HepG2 (cell line): ENCODE data around the gene RNF123. TPM values are rescaled to one million over a fixed set of nuclear protein-coding genes. Genes with fewer than 3 reads are reported as not detected.
A peak's percentile ranks its signal among the peaks of the same experiment; 100 is the strongest.

ENCODE experiments used
- GABPB1 ChIP-seq: IDR thresholded peaks from 2 replicates; pipeline ENCODE4 v1.6.1; 2016; ENCODE audit warnings: mild to moderate bottlenecking, missing genetic modification reagents, moderate library complexity, missing compliant biosample characterization
- JUNB ChIP-seq: sonication (generic); formaldehyde crosslinking; IDR thresholded peaks from 2 replicates; pipeline ENCODE4 v1.8.0; 2022; ENCODE audit warnings: missing genetic modification reagents, mild to moderate bottlenecking, borderline replicate concordance
- MATR3 ChIP-seq: sonication (generic); formaldehyde crosslinking; IDR thresholded peaks from 2 replicates; pipeline ENCODE4 v1.4.0; 2020; ENCODE audit warnings: missing genetic modification reagents
- NCOA1 ChIP-seq: sonication (generic); formaldehyde crosslinking; IDR thresholded peaks from 2 replicates; pipeline ENCODE4 v1.9.0; 2021; ENCODE audit warnings: missing genetic modification reagents
- NR2F6 ChIP-seq, 2 experiments: IDR thresholded peaks; 2 replicates each; pipeline ENCODE4 v1.6.1; 2016; ENCODE audit warnings: antibody characterized with exemption in 1 of 2, mild to moderate bottlenecking in 1 of 2
- RARG ChIP-seq: sonication (generic); formaldehyde crosslinking; IDR thresholded peaks from 2 replicates; pipeline ENCODE4 v1.4.0; 2020; ENCODE audit warnings: low read depth, mild to moderate bottlenecking, missing genetic modification reagents
- RBM39 ChIP-seq: fragments of 200-400 bp; formaldehyde crosslinking; IDR thresholded peaks from one replicate; pipeline ENCODE4 v1.6.1; 2018; ENCODE audit warnings: antibody characterized with exemption, mild to moderate bottlenecking, low read depth, low read length; ENCODE audit not compliant: poor library complexity, severe bottlenecking
- RELA ChIP-seq: sonication (generic); formaldehyde crosslinking; IDR thresholded peaks from 2 replicates; pipeline ENCODE4 v1.4.0; 2020; ENCODE audit warnings: missing genetic modification reagents
- U2AF1 ChIP-seq: fragments of 200-400 bp; formaldehyde crosslinking; optimal IDR thresholded peaks from 2 replicates; pipeline ENCODE3; 2017; ENCODE audit warnings: mild to moderate bottlenecking, low read depth, low read length
- ZFY ChIP-seq: sonication (generic); formaldehyde crosslinking; IDR thresholded peaks from 2 replicates; pipeline ENCODE4 v1.4.0; 2020; ENCODE audit warnings: missing genetic modification reagents
- ZMYM2 ChIP-seq: sonication (generic); formaldehyde crosslinking; IDR thresholded peaks from 2 replicates; pipeline ENCODE4 v1.8.0; 2022; ENCODE audit warnings: mild to moderate bottlenecking, missing genetic modification reagents
- ZNF264 ChIP-seq: sonication (generic); formaldehyde crosslinking; IDR thresholded peaks from 2 replicates; pipeline ENCODE4 v1.4.0; 2020; ENCODE audit warnings: missing genetic modification reagents
- ZNF703 ChIP-seq: sonication (generic); formaldehyde crosslinking; IDR thresholded peaks from 2 replicates; pipeline ENCODE4 v1.5.1; 2020; ENCODE audit warnings: missing genetic modification reagents, mild to moderate bottlenecking, moderate library complexity, borderline replicate concordance
- ZNF792 ChIP-seq: IDR thresholded peaks from 2 replicates; pipeline ENCODE4 v1.6.1; 2016
- polyA plus RNA-seq, 8 experiments: library from polyadenylated mRNA; depleted of rRNA in 3 of 8; stranded (reverse) in 7 of 8; unstranded in 1 of 8; fragments of >200 nt; fragmentation: Illumina TruSeq in 4 of 8; extraction: Trizol in 4 of 8; gene quantifications; 2 replicates each; pipeline versions ENCODE4 v1.2.1 to v1.2.3, GENCODE V29; 2011 to 2016; ENCODE audit warnings: low read depth in 4 of 8, missing spikeins in 1 of 8, mixed read lengths in 1 of 8; ENCODE audit not compliant: insufficient read depth in 1 of 8
- total RNA-seq, 5 experiments: library from RNA; depleted of rRNA; stranded (reverse); fragments of >200 nt; fragmentation: Illumina TruSeq; extraction: Trizol; gene quantifications; 2 replicates each; pipeline ENCODE4 v1.2.3, GENCODE V29; 2016; ENCODE audit warnings: low read depth in 1 of 5
- TF ChIP-seq, protein P1 (sequence below): sonication (generic); formaldehyde crosslinking; IDR thresholded peaks from 2 replicates; pipeline ENCODE4 v1.5.0; 2020; ENCODE audit warnings: missing genetic modification reagents
- TF ChIP-seq, protein P2 (sequence below): sonication (generic); formaldehyde crosslinking; IDR thresholded peaks from 2 replicates; pipeline ENCODE4 v1.8.1; 2022; ENCODE audit warnings: mild to moderate bottlenecking, missing genetic modification reagents
- TF ChIP-seq, protein P3 (sequence below): sonication (generic); formaldehyde crosslinking; IDR thresholded peaks from 2 replicates; pipeline ENCODE4 v1.5.0; 2020; ENCODE audit warnings: missing genetic modification reagents
- TF ChIP-seq, protein P4 (sequence below): sonication (generic); formaldehyde crosslinking; IDR thresholded peaks from 2 replicates; pipeline ENCODE4 v1.4.0; 2020; ENCODE audit warnings: missing genetic modification reagents
- TF ChIP-seq, protein P5 (sequence below): sonication (generic); formaldehyde crosslinking; IDR thresholded peaks from 2 replicates; pipeline ENCODE4 v1.8.1; 2022; ENCODE audit warnings: low read depth, mild to moderate bottlenecking, missing genetic modification reagents
- TF ChIP-seq, protein P6 (sequence below): IDR thresholded peaks from 2 replicates; pipeline ENCODE4 v1.6.1; 2018; ENCODE audit warnings: missing genetic modification reagents, mild to moderate bottlenecking, missing compliant biosample characterization

Gene RNF123
- total and polyA plus RNA-seq, 2 of the 13 experiments (the other 11 are each of a cell fraction or from before 2014, with no cell fraction given): 29.9 to 82.2 TPM

DNA sequence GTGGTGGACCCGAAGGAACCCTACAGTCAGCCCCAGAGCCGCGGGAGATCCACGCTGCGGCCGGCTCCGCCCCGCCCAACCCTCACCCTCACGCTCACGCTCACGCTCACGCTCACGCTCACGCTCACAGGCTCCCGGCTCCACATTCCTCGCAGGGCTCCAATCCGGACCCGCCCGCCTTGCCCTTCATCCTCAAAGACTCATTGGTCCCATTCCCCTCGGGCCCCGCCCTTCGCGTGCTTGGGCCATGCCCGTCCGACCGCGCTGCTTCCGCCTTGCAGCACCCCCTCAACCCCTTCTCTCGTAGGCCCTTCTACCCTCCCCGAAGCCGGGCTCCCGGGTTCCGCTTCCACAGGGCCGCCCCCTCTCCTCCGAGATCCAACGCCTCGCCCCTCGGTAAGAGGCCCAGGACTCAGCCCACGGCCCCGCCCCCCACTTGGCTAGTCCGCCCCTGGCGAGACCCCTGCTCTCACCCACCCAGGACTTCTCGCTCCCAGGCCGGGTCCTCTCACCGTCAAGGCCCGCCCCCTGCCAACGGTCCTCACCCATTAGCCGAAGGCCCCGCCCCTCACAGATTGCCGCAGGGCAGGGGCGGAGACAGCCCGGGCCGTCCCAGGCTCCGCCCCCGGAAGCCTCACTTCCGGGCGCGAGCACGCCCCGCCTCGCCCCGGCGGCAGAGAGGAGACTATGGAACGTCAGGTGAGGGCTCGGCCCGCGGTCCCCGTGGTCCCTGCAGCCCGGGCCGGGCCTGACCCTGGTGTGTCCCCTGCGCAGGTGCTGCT is 15.5 kb upstream of the RNF123 start, which contains the start of gene APEH (continued):
- no peak for TF ChIP-seq NR2F6 (IDR thresholded peaks at IDR 0.05)
- TF ChIP-seq NR2F6 (CRISPR knock-in tag; IDR thresholded peaks at IDR 0.05): no peak; the same call in 1 of the 2 replicates
- TF ChIP-seq RARG (CRISPR knock-in tag): no peak
- no peak for TF ChIP-seq ZNF264 (CRISPR knock-in tag)
- no peak for TF ChIP-seq ZNF792 (CRISPR knock-in tag)
- TF ChIP-seq GABPB1 (CRISPR knock-in tag): peak; percentile 93
- TF ChIP-seq, protein P1, sequence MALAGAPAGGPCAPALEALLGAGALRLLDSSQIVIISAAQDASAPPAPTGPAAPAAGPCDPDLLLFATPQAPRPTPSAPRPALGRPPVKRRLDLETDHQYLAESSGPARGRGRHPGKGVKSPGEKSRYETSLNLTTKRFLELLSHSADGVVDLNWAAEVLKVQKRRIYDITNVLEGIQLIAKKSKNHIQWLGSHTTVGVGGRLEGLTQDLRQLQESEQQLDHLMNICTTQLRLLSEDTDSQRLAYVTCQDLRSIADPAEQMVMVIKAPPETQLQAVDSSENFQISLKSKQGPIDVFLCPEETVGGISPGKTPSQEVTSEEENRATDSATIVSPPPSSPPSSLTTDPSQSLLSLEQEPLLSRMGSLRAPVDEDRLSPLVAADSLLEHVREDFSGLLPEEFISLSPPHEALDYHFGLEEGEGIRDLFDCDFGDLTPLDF (CRISPR knock-in tag): peak; percentile 27; the same call in 1 of the 2 replicates
- TF ChIP-seq, protein P2, sequence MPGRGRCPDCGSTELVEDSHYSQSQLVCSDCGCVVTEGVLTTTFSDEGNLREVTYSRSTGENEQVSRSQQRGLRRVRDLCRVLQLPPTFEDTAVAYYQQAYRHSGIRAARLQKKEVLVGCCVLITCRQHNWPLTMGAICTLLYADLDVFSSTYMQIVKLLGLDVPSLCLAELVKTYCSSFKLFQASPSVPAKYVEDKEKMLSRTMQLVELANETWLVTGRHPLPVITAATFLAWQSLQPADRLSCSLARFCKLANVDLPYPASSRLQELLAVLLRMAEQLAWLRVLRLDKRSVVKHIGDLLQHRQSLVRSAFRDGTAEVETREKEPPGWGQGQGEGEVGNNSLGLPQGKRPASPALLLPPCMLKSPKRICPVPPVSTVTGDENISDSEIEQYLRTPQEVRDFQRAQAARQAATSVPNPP (CRISPR knock-in tag): peak; percentile 49; the same call in 1 of the 2 replicates
- 0 out of 2 replicates have a peak, but pooled peaks have one; percentile 44 for TF ChIP-seq ZNF703
- TF ChIP-seq RELA (CRISPR knock-in tag): no peak; the same call in 1 of the 2 replicates
- TF ChIP-seq U2AF1: no peak
- TF ChIP-seq, protein P3, sequence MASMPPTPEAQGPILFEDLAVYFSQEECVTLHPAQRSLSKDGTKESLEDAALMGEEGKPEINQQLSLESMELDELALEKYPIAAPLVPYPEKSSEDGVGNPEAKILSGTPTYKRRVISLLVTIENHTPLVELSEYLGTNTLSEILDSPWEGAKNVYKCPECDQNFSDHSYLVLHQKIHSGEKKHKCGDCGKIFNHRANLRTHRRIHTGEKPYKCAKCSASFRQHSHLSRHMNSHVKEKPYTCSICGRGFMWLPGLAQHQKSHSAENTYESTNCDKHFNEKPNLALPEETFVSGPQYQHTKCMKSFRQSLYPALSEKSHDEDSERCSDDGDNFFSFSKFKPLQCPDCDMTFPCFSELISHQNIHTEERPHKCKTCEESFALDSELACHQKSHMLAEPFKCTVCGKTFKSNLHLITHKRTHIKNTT (CRISPR knock-in tag): no peak
- no peak for TF ChIP-seq NCOA1
- TF ChIP-seq, protein P4, sequence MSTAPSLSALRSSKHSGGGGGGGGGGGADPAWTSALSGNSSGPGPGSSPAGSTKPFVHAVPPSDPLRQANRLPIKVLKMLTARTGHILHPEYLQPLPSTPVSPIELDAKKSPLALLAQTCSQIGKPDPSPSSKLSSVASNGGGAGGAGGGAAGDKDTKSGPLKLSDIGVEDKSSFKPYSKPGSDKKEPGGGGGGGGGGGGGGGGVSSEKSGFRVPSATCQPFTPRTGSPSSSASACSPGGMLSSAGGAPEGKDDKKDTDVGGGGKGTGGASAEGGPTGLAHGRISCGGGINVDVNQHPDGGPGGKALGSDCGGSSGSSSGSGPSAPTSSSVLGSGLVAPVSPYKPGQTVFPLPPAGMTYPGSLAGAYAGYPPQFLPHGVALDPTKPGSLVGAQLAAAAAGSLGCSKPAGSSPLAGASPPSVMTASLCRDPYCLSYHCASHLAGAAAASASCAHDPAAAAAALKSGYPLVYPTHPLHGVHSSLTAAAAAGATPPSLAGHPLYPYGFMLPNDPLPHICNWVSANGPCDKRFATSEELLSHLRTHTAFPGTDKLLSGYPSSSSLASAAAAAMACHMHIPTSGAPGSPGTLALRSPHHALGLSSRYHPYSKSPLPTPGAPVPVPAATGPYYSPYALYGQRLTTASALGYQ (CRISPR knock-in tag): no peak
- peak; percentile 45 for TF ChIP-seq RBM39
- peak; percentile 72; the same call in 1 of the 2 replicates for TF ChIP-seq ZMYM2
- TF ChIP-seq, protein P5, sequence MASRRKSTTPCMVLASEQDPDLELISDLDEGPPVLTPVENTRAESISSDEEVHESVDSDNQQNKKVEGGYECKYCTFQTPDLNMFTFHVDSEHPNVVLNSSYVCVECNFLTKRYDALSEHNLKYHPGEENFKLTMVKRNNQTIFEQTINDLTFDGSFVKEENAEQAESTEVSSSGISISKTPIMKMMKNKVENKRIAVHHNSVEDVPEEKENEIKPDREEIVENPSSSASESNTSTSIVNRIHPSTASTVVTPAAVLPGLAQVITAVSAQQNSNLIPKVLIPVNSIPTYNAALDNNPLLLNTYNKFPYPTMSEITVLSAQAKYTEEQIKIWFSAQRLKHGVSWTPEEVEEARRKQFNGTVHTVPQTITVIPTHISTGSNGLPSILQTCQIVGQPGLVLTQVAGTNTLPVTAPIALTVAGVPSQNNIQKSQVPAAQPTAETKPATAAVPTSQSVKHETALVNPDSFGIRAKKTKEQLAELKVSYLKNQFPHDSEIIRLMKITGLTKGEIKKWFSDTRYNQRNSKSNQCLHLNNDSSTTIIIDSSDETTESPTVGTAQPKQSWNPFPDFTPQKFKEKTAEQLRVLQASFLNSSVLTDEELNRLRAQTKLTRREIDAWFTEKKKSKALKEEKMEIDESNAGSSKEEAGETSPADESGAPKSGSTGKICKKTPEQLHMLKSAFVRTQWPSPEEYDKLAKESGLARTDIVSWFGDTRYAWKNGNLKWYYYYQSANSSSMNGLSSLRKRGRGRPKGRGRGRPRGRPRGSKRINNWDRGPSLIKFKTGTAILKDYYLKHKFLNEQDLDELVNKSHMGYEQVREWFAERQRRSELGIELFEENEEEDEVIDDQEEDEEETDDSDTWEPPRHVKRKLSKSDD (CRISPR knock-in tag): 0 out of 2 replicates have a peak, but pooled peaks have one; percentile 16
- TF ChIP-seq ZFY (CRISPR knock-in tag): peak; percentile 74
- TF ChIP-seq MATR3 (CRISPR knock-in tag): no peak
- TF ChIP-seq, protein P6, sequence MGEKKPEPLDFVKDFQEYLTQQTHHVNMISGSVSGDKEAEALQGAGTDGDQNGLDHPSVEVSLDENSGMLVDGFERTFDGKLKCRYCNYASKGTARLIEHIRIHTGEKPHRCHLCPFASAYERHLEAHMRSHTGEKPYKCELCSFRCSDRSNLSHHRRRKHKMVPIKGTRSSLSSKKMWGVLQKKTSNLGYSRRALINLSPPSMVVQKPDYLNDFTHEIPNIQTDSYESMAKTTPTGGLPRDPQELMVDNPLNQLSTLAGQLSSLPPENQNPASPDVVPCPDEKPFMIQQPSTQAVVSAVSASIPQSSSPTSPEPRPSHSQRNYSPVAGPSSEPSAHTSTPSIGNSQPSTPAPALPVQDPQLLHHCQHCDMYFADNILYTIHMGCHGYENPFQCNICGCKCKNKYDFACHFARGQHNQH (CRISPR knock-in tag): no peak
- TF ChIP-seq JUNB (CRISPR knock-in tag): peak; percentile 55; the same call in 1 of the 2 replicates
